MM.1S (cell line): ENCODE results near the gene CTAGE9.

Experiments used
- DNase-seq: peaks from one replicate; pipeline ENCODE4 v3.0.0-alpha.2; 2015
- H2AFZ ChIP-seq: fragments of 300-600 bp; sonication (generic); 2 replicates; pipeline ENCODE4 v1.6.0; 2016; ENCODE audit warnings: antibody characterized with exemption, low read length
- H3F3A ChIP-seq: fragments of 300-600 bp; sonication (generic); 2 replicates; pipeline ENCODE4 v1.6.1; 2016; ENCODE audit warnings: mild to moderate bottlenecking, antibody characterized with exemption, low read length, moderate library complexity, mixed read lengths; ENCODE audit not compliant: insufficient read depth
- H3K27ac ChIP-seq: fragments of 300-600 bp; sonication (generic); 2 replicates; pipeline ENCODE4 v1.5.1; 2016; ENCODE audit warnings: mild to moderate bottlenecking, low read length
- H3K27me3 ChIP-seq: fragments of 300-600 bp; sonication (generic); replicated peaks from 2 replicates; pipeline ENCODE4 v1.6.0; 2016; ENCODE audit warnings: low read length; ENCODE audit not compliant: insufficient read depth
- H3K36me3 ChIP-seq: fragments of 300-600 bp; sonication (generic); replicated peaks from 2 replicates; pipeline ENCODE4 v1.6.1; 2016; ENCODE audit warnings: mild to moderate bottlenecking, low read length, mixed read lengths; ENCODE audit not compliant: insufficient read depth
- H3K4me1 ChIP-seq: fragments of 300-600 bp; sonication (generic); 2 replicates; pipeline ENCODE4 v1.6.1; 2016; ENCODE audit warnings: low read length, mixed read lengths
- H3K4me2 ChIP-seq: fragments of 300-600 bp; sonication (generic); 2 replicates; pipeline ENCODE4 v1.6.0; 2016; ENCODE audit warnings: low read depth, low read length
- H3K4me3 ChIP-seq: fragments of 300-600 bp; sonication (generic); 2 replicates; pipeline ENCODE4 v1.5.1; 2016; ENCODE audit warnings: low read length, mixed read lengths
- H3K79me2 ChIP-seq: fragments of 300-600 bp; sonication (generic); 2 replicates; pipeline ENCODE4 v1.6.1; 2016; ENCODE audit warnings: mixed run types, low read length, mixed read lengths
- H3K9ac ChIP-seq: fragments of 300-600 bp; sonication (generic); 2 replicates; pipeline ENCODE4 v1.6.1; 2016; ENCODE audit warnings: low read length, mixed read lengths
- H3K9me2 ChIP-seq: fragments of 300-600 bp; sonication (generic); replicated peaks from 2 replicates; pipeline ENCODE4 v1.6.1; 2016; ENCODE audit warnings: mild to moderate bottlenecking, low read length, mixed read lengths; ENCODE audit not compliant: insufficient read depth
- H3K9me3 ChIP-seq: fragments of 300-600 bp; sonication (generic); replicated peaks from 2 replicates; pipeline ENCODE4 v1.6.1; 2016; ENCODE audit warnings: mild to moderate bottlenecking, low read length, mixed read lengths; ENCODE audit not compliant: insufficient read depth
- H4K20me1 ChIP-seq: fragments of 300-600 bp; sonication (generic); 2 replicates; pipeline ENCODE4 v1.6.1; 2016; ENCODE audit warnings: mild to moderate bottlenecking, low read length, moderate library complexity, mixed read lengths; ENCODE audit not compliant: insufficient read depth
- EZH2 ChIP-seq: fragments of 300-600 bp; sonication (generic); optimal IDR thresholded peaks from 2 replicates; pipeline ENCODE3; 2017; ENCODE audit warnings: low read depth, mild to moderate bottlenecking, antibody characterized with exemption, low read length, mixed read lengths
- EZH2phosphoT487 ChIP-seq: fragments of 300-600 bp; sonication (generic); IDR thresholded peaks from 2 replicates; pipeline ENCODE4 v1.6.1; 2018; ENCODE audit warnings: antibody characterized with exemption, low read length
- TF ChIP-seq, protein P1 (sequence below): fragments of 300-600 bp; sonication (generic); IDR thresholded peaks from 2 replicates; pipeline ENCODE4 v1.5.1; 2016; ENCODE audit warnings: antibody characterized with exemption, low read length, mixed read lengths

CTAGE9 gene

DNA sequence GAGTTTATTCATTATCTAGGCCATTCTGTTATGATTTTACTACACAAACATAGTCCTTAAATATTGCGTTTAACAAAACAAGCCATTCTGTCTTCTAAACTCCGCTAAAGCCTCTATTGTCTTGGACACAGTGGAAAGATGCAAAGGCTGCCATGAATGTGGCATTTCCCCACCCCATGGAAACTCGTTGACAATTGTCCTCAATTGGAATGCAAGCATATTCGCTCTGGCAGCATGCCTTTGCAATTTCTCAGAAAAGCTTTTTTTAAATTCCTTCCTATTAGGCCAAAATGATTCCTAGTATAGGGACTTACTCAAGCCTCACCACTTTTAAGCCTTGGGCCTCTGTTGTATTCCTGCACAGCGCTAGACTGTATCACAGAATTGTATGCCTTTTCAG, 32.4 kb downstream of the CTAGE9 start:
- H2AFZ ChIP-seq, result no peak overlapping the region
- no peaks in the 10 kb centered on the region for H3K9me3 ChIP-seq
- no peak overlapping the region for H3K9ac ChIP-seq
- H3K4me3 ChIP-seq, result no peak overlapping the region
- H4K20me1 ChIP-seq, result no peaks in the 10 kb centered on the region
- H3K27ac ChIP-seq, result no peak overlapping the region
- H3K36me3 ChIP-seq, result no peaks in the 10 kb centered on the region
- H3K4me2 ChIP-seq, result no peak overlapping the region
- no peaks in the 10 kb centered on the region for H3K4me1 ChIP-seq
- DNase-seq, result no peak
- H3K27me3 ChIP-seq, result no peaks in the 10 kb centered on the region
- no peaks in the 10 kb centered on the region for H3K79me2 ChIP-seq
- no peaks in the 10 kb centered on the region for H3F3A ChIP-seq
- H3K9me2 ChIP-seq, result no peaks in the 10 kb centered on the region
- TF ChIP-seq, protein P1, sequence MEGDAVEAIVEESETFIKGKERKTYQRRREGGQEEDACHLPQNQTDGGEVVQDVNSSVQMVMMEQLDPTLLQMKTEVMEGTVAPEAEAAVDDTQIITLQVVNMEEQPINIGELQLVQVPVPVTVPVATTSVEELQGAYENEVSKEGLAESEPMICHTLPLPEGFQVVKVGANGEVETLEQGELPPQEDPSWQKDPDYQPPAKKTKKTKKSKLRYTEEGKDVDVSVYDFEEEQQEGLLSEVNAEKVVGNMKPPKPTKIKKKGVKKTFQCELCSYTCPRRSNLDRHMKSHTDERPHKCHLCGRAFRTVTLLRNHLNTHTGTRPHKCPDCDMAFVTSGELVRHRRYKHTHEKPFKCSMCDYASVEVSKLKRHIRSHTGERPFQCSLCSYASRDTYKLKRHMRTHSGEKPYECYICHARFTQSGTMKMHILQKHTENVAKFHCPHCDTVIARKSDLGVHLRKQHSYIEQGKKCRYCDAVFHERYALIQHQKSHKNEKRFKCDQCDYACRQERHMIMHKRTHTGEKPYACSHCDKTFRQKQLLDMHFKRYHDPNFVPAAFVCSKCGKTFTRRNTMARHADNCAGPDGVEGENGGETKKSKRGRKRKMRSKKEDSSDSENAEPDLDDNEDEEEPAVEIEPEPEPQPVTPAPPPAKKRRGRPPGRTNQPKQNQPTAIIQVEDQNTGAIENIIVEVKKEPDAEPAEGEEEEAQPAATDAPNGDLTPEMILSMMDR, result no peak
- TF ChIP-seq EZH2, result no peak

DNA sequence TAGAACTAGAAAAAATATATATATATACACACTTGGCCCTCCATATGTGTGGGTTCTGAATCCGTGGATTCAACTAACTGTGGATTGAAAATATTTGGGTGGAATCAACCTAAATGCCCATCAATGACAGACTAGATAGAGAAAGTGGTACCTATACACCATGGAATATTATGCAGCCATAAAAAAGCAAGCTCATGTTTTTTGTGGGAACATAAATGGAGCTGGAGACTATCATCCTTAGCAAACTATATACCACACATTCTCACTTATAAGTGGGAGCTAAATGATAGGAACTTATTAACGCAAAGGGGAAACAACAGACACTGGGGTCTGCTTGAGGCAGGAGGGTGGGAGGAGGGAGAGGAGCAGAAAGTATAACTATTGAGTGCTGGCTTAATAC, 37.6 kb downstream of the CTAGE9 start:
- no peaks in the 10 kb centered on the region for H3K9me3 ChIP-seq
- no peak overlapping the region for H3K4me3 ChIP-seq
- H2AFZ ChIP-seq, result no peak overlapping the region
- no peaks in the 10 kb centered on the region for H3K27me3 ChIP-seq
- H3K79me2 ChIP-seq, result no peaks in the 10 kb centered on the region
- H3K4me1 ChIP-seq, result no peaks in the 10 kb centered on the region
- H3K27ac ChIP-seq, result no peak overlapping the region
- H3K9ac ChIP-seq, result no peak overlapping the region
- H4K20me1 ChIP-seq, result no peaks in the 10 kb centered on the region
- H3K36me3 ChIP-seq, result no peaks in the 10 kb centered on the region
- TF ChIP-seq, protein P1, result no peak
- TF ChIP-seq EZH2 (no peak), EZH2phosphoT487 (no peak)
- no peaks in the 10 kb centered on the region for H3K9me2 ChIP-seq
- DNase-seq, result no peak
- no peaks in the 10 kb centered on the region for H3F3A ChIP-seq
- no peak overlapping the region for H3K4me2 ChIP-seq

DNA sequence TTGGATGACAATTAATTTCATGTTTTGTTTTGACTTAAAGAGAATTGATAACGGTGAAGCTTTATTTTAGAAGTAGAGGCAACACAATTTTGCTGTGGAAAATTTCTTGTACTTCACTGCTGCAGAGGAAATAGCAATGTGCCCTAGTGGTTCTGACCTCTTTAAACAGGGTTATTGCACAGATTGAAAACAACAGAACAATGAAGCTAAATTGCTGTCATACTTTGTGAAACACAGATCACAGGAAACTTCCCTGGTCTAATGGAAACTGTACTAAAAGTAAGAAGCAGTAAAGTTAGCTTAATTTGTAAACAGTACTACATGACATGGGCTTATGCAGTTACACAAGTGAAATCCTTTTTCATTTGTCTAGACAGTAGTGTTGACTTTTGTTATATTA, 40.9 kb downstream of the CTAGE9 start:
- H4K20me1 ChIP-seq, result no peaks in the 10 kb centered on the region
- DNase-seq, result no peak
- H3K27me3 ChIP-seq, result no peaks in the 10 kb centered on the region
- no peaks in the 10 kb centered on the region for H3K9me3 ChIP-seq
- no peak overlapping the region for H3K4me2 ChIP-seq
- H3K9me2 ChIP-seq, result no peaks in the 10 kb centered on the region
- no peaks in the 10 kb centered on the region for H3K79me2 ChIP-seq
- no peak overlapping the region for H3K9ac ChIP-seq
- no peaks in the 10 kb centered on the region for H3K36me3 ChIP-seq
- no peak overlapping the region for H3K4me3 ChIP-seq
- H3K27ac ChIP-seq, result no peak overlapping the region
- no peak for TF ChIP-seq EZH2phosphoT487
- TF ChIP-seq, protein P1, result no peak
- TF ChIP-seq EZH2, result no peak
- H2AFZ ChIP-seq, result no peak overlapping the region
- H3F3A ChIP-seq, result no peaks in the 10 kb centered on the region
- no peaks in the 10 kb centered on the region for H3K4me1 ChIP-seq
